ELF-1 (cell line): Measurements from ENCODE around the gene PVR.
A peak's percentile ranks its signal among the peaks of the same experiment; 100 is the strongest.
"Not testable (repeated sequence)": the region's sequence is repeated elsewhere in the genome, so short reads cannot be mapped to it uniquely, and the experiment has no call there.

Experiments used
- DNase-seq: peaks from one replicate; pipeline ENCODE4 v3.0.0-alpha.2; 2016; ENCODE audit warnings: low read depth, low spot score

The PVR gene

DNA sequence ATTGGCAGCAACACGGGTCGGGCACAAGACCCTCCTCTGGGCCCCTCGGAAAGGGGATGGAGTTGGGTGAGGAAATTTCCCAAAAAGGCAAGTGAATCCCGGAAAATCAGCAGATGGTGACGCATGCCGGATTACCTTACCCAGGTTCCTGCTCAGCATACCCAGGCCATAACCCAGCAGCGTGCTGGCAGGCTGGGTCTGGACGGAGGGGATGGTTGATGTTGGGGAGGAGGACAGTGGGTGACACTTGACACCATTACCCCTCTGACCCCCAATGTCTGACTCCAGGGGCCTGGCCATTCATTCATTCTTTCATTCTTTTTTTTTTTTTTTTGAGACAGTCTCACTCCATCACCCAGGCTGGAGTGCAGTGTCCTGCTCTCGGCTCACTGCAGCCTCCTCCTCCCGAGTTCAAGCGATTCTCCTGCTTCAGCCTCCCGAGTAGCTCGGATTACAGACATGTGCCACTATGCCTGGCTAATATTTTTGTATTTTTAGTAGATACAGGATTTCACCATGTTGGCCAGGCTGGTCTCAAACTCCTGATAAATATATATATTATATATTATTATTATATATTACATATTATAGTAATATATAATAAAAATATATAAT is 799 bp downstream of the PVR start:
- DNase-seq, result peak; percentile 85

DNA sequence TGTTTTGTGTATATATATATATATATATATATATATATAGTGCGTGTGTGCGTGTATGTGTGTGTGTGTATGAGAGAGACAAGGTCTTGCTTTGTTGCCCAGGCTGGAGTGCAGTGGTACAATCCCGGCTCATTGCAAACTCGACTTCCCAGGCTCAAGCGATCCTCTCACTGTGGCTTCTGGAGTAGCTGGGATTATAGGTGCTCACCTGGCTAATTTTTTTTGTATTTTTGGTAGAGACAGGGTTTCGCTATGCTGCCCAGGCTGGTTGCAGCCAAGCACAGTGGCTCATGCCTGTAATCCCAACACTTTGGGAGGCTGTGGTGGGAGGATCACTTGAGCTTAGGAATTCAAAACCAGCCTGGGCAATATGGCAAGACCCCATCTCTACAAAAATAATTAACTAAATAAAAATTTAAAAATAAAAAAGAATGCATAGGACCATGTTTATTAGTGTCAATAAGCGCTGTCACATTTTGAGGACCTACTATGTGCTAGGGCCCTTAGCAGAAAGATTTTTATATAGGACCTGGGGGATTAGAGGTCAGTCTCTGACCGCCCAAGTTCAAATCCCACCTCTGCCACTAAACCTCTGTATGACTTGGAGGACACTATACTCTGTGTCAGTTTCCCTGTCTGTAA is 1.8 kb downstream of the PVR start:
- DNase-seq, result peak; percentile 43

DNA sequence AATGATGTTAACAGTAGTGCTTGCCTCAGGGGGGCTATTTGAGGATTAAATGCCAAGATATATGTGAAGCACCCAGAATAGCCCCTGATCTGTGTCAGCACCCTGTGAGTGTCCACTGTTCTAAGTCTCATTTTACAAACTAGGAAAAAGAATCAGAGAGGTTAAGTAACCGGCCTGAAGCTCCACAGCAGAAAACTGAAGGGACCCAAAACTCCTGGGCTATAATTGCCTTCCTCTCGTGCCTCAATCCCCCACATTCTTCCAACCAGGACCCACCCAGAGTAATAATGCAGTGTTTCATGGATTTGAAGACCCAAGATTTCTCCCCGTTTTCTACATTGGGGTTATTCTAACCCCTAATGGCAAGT is 2.3 kb downstream of the PVR start:
- no peak for DNase-seq

DNA sequence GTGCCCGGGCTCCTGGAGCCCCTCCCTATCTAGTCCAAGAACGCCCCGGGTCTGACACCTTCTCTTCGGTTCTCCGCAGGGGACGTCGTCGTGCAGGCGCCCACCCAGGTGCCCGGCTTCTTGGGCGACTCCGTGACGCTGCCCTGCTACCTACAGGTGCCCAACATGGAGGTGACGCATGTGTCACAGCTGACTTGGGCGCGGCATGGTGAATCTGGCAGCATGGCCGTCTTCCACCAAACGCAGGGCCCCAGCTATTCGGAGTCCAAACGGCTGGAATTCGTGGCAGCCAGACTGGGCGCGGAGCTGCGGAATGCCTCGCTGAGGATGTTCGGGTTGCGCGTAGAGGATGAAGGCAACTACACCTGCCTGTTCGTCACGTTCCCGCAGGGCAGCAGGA is 3.4 kb downstream of the PVR start:
- DNase-seq, result no peak

DNA sequence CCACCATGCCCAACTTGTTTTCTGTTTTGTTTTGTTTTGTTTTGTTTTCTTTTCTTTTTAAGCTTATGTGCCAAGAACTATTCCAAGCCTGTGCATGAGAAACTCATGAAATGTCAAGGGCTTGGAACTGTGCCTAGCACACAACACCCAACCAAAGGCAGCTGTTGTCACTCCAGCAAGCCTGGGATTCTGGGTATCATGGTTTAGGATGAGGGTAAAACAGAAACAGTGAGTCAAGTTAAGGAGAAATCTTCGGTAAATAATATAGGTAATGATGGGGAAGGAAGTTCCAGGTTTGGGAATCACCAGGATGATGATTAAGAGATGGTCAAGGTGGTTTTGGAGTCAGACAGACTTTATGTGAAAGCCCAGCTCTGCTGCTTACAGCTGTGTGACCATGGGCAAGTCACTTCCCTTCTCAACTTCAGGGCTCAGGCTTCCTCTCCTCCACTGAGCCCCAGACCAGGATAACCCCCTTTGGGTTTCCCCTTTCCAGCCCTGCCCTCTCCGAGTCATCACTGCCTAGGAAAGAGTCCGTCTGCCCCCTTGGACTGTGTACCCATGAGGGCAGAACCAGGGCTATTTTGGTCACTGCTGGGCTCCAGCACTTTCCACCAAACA is 5.0 kb downstream of the PVR start:
- DNase-seq, result no peak

DNA sequence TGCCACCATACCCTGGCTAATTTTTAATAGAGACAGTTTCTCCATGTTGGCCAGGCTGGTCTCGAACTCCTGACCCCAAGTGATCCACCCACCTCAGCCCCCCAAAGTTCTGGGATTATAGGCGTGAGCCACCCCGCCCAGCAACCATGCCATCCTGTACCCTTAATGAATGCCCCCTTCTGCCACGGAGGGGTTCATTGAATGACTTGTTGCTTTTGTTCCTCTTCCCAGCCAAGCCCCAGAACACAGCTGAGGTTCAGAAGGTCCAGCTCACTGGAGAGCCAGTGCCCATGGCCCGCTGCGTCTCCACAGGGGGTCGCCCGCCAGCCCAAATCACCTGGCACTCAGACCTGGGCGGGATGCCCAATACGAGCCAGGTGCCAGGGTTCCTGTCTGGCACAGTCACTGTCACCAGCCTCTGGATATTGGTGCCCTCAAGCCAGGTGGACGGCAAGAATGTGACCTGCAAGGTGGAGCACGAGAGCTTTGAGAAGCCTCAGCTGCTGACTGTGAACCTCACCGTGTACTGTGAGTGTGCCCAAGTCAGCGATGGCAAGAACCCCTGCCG is 6.0 kb downstream of the PVR start:
- no peak for DNase-seq

DNA sequence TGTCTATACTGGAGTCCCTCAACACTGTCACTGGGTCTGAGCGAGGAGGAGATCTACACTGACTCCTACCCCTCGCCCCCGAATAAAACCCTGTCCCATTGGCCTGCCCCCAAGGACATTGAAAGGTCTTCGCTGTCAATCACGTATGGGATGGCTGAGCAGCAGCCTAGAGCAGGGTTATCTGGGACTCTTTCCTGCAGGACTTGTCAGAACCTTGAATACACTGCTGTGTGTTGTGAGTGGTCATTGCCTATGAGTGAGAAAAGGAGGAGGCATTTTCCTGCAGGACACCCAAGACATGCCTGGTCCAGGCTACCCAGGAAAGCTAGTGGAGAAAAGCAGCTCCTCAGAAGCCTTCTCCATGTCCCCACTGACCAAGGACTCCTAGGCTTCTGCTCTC is 9.6 kb downstream of the PVR start:
- DNase-seq, result no peak

DNA sequence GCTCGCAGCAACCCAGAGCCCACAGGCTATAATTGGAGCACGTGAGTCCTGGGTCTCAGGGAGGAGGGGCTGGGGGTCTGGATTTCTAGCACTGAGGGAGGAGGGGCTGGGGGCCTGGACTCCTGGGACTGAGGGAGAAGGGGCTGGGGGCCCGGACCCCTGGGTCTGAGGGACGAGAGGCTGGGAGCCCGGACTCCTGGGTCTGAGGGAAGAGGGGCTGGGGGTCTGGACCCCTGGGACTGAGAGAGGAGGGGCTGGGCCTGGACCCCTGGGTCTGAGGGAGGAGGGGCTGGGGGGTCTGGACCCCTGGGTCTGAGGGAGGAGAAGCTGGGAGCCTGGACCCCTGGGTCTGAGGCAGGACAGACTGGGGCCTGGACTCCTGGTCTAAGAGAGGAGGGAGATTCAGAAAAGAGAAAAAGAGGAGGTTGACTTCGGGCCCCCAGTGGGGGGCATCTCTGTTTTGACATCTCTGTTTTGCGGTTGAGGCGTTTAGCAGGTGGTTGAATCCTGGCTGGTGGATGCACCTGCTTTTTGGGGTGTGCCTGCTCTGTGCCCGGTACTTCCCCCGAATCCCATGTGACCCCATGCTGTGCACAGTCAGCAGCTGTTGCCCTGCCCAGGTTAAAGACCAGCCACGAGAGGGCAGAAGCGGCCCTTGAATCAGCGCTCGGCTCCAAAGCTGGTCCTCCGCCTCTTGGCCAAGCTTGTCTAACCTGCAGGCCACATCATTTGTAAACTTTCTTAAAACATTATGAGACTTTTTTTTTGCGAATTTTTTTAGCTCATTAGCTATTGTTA is 10.5 kb downstream of the PVR start:
- DNase-seq, result peak; percentile 57

DNA sequence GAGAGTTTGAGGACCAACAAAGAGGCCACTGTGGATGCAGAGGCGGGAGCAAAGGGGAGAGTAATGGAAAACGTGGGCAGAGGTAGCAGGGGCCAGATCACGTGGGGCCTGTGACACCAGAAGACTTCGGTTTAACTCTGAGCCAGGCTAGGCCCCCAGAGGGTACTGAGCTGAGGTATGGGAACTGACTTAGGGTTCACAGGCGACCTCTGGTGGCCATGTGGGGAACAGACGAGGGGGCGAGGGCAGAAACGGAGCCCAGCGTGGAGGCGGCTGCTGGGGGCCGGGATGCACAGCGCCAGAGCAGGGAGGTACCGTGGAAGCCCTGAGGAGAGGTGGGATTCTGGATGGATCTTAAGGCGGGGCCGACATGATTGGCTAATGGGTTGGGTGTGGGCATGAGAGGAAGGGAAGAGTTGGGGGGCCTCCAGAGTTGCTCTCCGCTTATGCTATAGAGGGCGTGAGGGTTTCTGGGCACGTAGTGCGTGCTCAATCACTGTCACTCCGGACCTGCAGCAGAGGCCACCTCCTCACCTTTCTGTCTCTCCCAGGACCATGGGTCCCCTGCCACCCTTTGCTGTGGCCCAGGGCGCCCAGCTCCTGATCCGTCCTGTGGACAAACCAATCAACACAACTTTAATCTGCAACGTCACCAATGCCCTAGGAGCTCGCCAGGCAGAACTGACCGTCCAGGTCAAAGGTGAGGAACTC is 13.7 kb downstream of the PVR start:
- DNase-seq, result peak; percentile 92

DNA sequence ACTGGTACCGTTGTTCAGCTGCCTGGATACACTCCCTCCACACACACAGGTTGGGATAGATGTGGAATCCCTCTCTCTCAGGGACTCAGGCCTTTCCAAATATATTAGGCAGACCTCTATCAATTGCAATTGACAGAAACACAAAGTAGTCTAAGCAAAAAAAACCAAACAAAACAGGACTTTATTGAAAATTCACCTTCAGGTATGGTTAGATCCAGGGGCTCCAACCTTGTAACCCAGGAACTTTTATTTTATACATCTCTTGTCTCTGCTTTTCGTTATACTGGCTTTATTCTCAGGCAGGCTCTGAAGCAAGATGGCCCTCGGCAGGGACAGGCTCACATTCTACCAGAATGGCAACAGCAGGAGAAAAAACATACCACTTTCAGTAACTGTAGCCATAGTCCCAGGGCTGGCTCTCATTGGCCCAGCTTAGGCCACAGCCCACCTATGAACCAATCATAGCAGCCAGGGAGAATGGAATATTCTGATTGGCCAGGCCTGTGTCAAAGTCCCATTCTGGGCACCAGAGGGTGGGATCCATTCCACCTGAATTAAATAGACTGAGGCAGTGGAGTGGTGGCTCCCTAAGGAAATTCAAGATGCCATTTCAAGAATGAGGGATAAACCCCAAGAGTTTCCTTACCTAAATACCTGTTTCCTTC is 14.5 kb downstream of the PVR start:
- DNase-seq, result no peak

DNA sequence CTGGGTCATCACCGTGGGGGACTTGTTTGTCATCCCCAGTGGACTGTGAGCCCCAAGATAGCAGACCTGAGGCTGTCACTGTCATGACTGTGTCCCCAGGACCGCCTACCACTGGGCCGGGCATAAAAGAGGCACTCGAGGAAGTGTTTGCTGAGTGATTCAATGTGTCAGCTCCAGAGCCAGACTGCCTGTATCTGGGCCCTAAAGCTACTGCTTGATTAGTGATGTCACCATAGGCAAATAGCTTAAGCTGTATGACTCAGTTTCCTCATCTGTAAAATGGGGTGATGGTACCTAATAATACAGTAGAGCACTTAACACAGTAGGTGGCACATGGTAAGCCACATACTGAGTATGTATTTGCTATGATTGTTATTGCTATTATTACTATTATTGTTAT is 16.4 kb downstream of the PVR start:
- DNase-seq, result no peak

DNA sequence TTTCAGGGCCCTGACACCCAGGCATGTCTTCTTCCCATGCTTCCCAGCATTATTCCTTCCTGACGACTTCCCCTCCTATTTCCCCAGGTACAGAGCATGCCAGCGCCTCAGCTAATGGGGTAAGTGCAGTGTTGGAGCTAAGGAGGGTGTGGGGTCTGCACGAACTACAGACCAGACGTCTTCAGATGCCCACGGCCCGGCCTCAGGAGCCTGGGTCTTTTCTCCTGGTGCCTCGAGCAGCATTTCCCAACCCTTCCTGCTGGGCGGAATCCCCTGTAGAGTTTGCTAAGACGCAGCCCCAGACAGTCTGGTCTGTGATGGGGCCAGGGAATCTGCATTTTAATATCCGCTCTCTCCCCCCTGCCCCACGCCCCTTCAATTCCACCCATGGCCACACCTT is 17.5 kb downstream of the PVR start:
- DNase-seq, result no peak

DNA sequence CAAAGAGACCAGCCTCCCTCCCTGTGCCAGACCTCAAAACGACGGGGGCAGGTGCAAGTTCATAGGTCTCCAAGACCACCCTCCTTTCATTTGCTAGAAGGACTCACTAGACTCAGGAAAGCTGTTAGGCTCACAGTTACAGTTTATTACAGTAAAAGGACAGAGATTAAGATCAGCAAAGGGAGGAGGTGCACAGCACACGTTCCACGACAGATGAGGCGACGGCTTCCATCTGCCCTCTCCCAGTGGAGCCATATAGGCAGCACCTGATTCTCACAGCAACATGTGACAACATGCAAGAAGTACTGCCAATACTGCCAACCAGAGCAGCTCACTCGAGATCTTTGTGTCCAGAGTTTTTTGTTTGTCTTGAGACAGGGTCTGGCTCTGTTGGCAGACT is 18.2 kb downstream of the PVR start:
- no peak for DNase-seq

DNA sequence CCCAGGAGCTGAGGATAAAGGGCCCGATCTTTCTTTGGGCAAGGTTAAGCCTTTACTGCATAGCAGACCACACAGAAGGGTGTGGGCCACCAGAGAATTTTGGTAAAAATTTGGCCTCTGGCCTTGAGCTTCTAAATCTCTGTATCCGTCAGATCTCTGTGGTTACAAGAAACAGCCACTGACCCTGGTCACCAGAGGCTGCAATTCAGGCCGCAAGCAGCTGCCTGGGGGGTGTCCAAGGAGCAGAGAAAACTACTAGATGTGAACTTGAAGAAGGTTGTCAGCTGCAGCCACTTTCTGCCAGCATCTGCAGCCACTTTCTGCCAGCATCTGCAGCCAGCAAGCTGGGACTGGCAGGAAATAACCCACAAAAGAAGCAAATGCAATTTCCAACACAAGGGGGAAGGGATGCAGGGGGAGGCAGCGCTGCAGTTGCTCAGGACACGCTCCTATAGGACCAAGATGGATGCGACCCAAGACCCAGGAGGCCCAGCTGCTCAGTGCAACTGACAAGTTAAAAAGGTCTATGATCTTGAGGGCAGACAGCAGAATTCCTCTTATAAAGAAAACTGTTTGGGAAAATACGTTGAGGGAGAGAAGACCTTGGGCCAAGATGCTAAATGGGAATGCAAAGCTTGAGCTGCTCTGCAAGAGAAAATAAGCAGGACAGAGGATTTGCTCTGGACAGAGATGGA is 19.1 kb downstream of the PVR start:
- no peak for DNase-seq

DNA sequence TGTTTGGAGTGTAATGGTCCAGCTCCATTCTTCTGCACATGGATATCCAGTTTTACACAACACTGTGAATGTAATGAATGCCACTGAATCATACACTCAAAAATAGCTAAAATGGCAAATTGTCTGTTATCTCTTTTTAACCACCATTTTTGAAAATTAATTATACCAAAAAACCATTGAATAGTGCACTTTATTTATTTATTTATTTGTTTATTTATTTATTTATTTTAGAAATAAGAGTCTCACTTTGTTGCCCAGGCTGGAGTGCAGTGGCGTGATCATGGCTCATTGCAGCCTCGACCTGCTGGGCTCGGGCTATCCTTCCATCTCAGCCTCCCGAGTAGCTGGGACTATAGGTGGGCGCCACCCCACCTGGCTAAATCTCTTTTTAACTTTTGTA is 20.3 kb downstream of the PVR start:
- DNase-seq, result no peak

DNA sequence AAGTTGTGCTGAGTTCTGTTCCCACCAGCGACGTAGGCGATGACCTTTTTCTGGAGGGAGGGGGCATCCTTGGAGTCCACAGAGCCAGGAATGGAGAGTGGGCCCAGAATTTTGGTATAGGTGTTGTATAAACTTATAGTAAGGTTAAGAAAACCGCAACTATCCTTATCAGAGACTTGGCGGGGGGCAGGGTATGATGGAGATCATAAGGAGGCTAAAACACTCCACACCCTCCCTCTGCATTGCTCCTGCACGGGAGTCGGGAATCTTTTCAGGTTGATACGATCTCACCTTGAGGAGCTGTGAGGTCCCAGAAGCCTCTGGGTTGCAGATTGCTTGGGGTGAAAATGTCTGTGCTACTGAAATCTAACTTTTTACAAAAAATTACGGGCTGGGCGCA is 21.3 kb downstream of the PVR start:
- no peak for DNase-seq

DNA sequence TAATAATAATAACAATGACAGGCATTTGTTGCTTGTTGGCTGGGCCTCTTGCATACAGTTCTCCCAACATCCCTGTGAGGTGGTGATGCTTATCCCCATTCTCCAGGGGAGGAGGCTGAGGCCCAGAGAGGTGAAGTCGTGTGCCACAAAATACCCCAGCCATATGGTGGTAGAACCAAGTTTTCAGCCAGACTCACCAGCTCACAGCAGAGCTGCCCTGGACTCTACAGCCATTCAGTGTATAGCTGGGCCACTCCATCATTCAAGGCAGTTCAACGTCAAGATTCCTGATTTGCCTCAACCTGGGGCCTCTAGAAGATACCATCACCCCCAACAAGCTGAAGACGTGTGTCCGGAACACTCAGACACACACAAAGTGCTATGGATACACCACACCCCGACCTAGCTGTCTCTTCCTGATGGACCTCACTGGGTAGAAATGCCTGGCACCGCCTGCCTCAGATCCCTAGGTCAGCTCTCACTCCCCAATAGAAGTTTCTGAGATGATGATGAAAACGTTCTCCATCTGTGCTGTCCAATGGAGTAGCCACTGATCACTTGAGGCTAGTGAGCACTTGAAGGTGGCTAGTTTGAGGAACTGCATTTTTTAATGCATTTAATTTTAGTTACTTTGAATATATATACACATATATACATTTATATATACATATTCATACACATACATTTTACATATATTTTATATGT is 23.3 kb downstream of the PVR start:
- DNase-seq, result no peak

DNA sequence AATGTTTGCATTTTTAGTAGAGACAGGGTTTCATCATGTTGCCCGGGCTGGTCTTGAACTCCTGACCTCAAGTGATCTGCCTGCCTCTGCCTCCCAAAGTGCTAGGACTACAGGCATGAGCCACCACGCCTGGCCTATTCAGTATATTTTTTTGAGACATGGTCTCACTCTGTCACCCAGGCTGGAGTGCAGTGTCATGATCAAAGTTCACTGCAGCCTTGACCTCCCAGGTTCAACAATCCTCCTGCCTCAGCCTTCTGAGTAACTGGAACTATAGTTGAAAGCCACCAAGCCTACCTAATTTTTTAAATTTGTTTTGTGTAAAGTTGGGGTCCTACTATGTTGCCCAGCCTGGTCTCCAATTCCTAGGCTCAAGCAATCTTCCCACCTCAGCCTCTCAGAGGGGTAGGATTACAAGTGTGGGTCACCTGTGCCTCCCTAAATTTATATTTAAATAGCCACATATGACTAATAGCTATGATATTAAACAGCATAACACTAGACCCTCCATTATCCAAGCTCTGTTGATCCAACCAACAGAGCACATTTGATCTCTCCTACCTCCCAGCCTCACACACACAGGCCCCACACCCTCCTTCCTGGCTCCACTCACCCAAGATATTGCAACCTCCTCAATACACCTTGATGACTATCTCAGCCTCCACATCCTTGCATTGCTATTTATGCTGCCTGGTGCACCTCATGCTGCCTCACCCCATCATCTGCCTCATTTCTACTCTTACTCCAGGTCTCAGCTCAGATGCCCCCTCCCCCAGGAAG is 25.5 kb downstream of the PVR start:
- DNase-seq, result no peak

DNA sequence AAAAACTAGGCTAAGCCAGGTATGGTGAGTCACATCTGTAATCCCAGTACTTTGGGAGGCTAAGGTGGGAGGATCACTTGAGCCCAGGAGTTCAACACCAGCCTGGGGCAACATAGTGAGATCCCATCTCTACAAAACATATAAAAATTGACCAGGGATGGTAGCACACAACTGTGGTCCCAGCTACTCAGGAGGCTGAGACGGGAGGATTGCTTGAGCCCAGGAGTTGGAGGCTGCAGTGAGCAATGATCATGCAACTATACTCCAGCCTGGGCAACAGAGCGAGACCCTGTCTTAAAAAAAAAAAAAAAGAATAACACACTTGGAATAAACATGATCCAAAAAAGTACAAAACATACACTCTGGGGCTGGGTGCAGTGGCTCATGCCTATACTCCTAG is 26.3 kb downstream of the PVR start:
- DNase-seq, result not testable (repeated sequence)
